Activated CD4-positive, alpha-beta T cell treated with anti-CD3 and anti-CD28 coated beads for 24 hours (primary cell): ENCODE data around the gene APRT.
"Not testable (repeated sequence)": the region's sequence is repeated elsewhere in the genome, so short reads cannot be mapped to it uniquely, and the experiment has no call there.

Source experiments
- DNase-seq, 2 donors: peaks; one replicate each; pipeline ENCODE4 v3.0.0-alpha.2; 2020; ENCODE audit warnings: low read depth in 2 of 2

Gene APRT

GRCh38 chr16:88772871-88773811, 38.6 kb downstream of the APRT start:
- no peak for DNase-seq

- DNase-seq, result not testable (repeated sequence)
Observed at GRCh38 chr16:88771781-88772180, 39.9 kb downstream of the APRT start.

GRCh38 chr16:88771294-88771772, 40.4 kb downstream of the APRT start:
- DNase-seq, result no peak

- DNase-seq, result no peak
Observed at GRCh38 chr16:88770461-88771293, 41.1 kb downstream of the APRT start.

GRCh38 chr16:88769617-88770460, 41.9 kb downstream of the APRT start:
- no peak for DNase-seq

GRCh38 chr16:88768071-88768783, 43.5 kb downstream of the APRT start:
- no peak for DNase-seq

GRCh38 chr16:88767546-88768070, 44.1 kb downstream of the APRT start:
- no peak for DNase-seq

- DNase-seq, result no peak
Observed at GRCh38 chr16:88766975-88767374, 44.8 kb downstream of the APRT start.

- no peak for DNase-seq
Observed at GRCh38 chr16:88764913-88765349, 46.8 kb downstream of the APRT start.

GRCh38 chr16:88764080-88764479, 47.6 kb downstream of the APRT start:
- no peak for DNase-seq

- DNase-seq, result no peak
Observed at GRCh38 chr16:88763502-88764053, 48.1 kb downstream of the APRT start.

GRCh38 chr16:88762941-88763340, 48.8 kb downstream of the APRT start:
- no peak for DNase-seq

GRCh38 chr16:88762258-88762870, 49.4 kb downstream of the APRT start:
- DNase-seq, result no peak

- no peak for DNase-seq
Observed at GRCh38 chr16:88761830-88762229, 49.9 kb downstream of the APRT start.

- no peak for DNase-seq
Observed at GRCh38 chr16:88761143-88761534, 50.6 kb downstream of the APRT start.

- DNase-seq, result no peak
Observed at GRCh38 chr16:88760424-88761142, 51.1 kb downstream of the APRT start.

- DNase-seq, result no peak
Observed at GRCh38 chr16:88759976-88760350, 51.8 kb downstream of the APRT start.
